Choroid plexus epithelial cell (primary cell): ENCODE measurements around the gene MESP2.
A peak's percentile ranks its signal among the peaks of the same experiment; 100 is the strongest.

ENCODE experiments used
- DNase-seq: peaks from one replicate; pipeline ENCODE4 v3.0.0-alpha.2; 2010; ENCODE audit warnings: low read depth
- H3K4me3 ChIP-seq: 2 replicates; pipeline ENCODE4 v1.5.1; 2011; ENCODE audit warnings: low read depth, mild to moderate bottlenecking, control low read depth, low read length, moderate library complexity
- CTCF ChIP-seq: conservative IDR thresholded peaks from 2 replicates; pipeline ENCODE4 v1.5.1; 2011; ENCODE audit warnings: low read depth, mild to moderate bottlenecking, control low read depth, inconsistent platforms, low read length, moderate library complexity

Gene MESP2

GRCh38 chr15:89776274-89777072 is at the start of gene MESP2:
Gene MESP2, plus strand, starts transcription at chr15:89776332. Its CDS starts 26 bp downstream, at chr15:89776358.
- peak within 1 kb of the TSS; percentile 54 for H3K4me3 ChIP-seq
- peak; percentile 78 for DNase-seq
- TF ChIP-seq CTCF: peak; percentile 40

GRCh38 chr15:89728254-89728653 is 47.9 kb upstream of the MESP2 start:
- H3K4me3 ChIP-seq: no peak overlapping the region
- TF ChIP-seq CTCF: no peak
- DNase-seq: peak; percentile 84

DNA sequence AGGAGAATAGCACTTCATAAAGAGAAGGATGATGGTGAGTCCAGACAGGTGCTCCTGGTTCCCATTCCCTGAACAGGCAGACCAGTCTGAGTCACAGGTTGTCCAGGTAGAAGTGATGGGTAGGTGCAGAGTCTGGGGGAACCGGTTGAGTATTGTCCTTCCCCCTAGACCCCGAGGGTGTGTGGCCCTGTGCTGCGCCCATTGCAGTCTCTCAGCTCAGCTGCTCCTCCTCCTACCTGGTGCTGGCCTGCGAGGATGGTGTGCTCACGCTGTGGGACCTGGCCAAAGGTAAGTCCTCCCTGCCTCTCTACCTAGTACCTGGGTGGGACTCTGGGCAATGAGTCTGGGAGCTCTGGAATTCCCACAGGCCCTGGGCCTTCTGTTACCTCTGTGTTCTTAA is 44.9 kb upstream of the MESP2 start:
- H3K4me3 ChIP-seq: no peak overlapping the region
- no peak for TF ChIP-seq CTCF
- DNase-seq: no peak

DNA sequence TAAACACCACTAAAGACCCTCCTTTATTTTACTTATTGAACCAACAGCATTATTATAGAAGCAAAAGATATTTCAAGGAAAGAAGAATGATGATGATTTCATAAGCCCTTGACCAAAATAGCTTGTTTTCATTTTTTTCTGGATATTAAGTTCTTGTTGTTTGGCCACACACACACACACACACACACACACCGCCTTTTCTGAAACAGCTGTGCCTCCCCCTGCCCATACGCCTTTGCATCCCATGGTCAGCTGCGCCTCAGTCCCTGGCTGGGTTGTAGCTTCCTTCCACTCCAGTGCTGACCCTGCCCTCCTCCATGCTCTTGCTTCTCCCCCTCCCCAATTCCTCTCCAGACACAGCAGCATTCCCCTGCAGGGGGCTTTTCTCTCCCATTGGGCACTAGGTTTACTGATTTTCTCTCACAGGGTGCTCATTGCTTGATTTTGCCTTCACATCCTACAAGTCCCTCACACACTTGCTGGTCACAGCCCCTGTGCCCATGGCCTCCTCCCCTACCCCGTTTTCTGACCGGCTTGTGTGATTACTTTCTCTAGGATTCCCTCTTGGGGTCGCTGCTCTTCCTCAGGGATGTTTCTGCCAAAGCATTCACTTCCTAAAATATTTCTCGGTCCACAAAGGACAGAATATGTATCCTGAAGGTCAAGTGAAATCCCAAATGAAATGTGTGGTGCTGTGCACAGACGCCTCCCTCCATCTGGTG is 43.5 kb upstream of the MESP2 start:
- H3K4me3 ChIP-seq: no peak overlapping the region
- no peak for DNase-seq
- no peak for TF ChIP-seq CTCF

DNA sequence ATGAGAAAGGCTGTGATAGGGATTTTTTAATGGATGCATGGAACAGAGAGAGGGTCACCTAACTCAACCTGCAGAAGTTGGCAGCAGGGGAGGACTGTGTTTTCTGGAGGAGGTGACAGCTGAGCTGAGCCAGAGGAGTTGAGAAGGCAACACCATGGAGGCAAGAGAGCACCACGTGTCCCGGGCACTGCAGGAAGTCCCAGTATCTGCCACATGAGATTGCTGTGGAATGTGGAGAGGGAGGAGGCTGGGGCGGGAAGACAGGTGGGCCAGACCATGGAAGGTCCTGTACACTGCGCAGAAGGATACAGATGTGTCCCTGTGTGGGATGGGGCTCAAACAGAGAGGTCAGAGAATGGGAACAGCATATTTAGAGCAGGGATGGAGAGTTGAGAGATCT is 40.4 kb upstream of the MESP2 start:
- H3K4me3 ChIP-seq: no peak overlapping the region
- no peak for TF ChIP-seq CTCF
- no peak for DNase-seq

DNA sequence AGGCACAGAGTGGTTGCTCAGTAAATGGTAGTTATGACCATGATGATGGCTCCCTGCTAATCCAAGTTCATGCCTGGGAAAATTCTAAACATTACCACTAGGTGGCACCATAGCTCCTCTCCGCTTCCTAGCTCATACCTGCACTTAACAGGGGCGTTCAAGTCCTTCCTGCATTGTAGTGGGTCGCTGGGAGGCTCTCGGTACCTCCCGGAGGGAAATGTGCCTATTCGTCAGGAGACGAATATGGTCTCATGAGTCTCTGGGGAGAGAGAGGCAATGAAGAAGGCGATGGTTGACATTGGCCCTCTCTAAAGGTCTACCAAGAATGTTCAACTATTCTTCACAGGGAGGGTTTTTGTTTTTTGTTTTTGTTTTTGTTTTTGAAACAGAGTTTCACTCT is 36.0 kb upstream of the MESP2 start:
- DNase-seq: peak; percentile 85
- no peak overlapping the region for H3K4me3 ChIP-seq
- peak; percentile 87 for TF ChIP-seq CTCF
